HEK293T (cell line): Measurements from ENCODE around the gene USP53.
"Not testable (repeated sequence)": the region's sequence is repeated elsewhere in the genome, so short reads cannot be mapped to it uniquely, and the experiment has no call there.

Source experiments
- CTCF ChIA-PET: fragments of 350-600 bp; formaldehyde crosslinking; extraction: SDS; loops from one replicate; lab custom pipeline; 2021; ENCODE audit warnings: antibody characterized with exemption, inconsistent platforms; lab: Yijun Ruan, JAX
- POLR2A ChIA-PET: fragments of 350-600 bp; formaldehyde crosslinking; extraction: SDS; loops from one replicate; lab custom pipeline; 2020; ENCODE audit warnings: antibody characterized with exemption, inconsistent platforms; lab: Yijun Ruan, JAX
- DNase-seq: peaks from one replicate; pipeline ENCODE4 v3.0.0; 2012; ENCODE audit warnings: mixed read lengths; ENCODE audit errors: extremely low spot score
- ARNT ChIP-seq: fragments of 450-650 bp; IDR thresholded peaks from 2 replicates; pipeline ENCODE4 v1.6.1; 2017; ENCODE audit warnings: mild to moderate bottlenecking
- BHLHE40 ChIP-seq: fragments of 450-650 bp; IDR thresholded peaks from 2 replicates; pipeline ENCODE4 v1.6.1; 2016; ENCODE audit warnings: mild to moderate bottlenecking, moderate library complexity, borderline replicate concordance
- CTBP1 ChIP-seq: fragments of 450-650 bp; IDR thresholded peaks from 2 replicates; pipeline ENCODE4 v1.6.1; 2016; ENCODE audit warnings: borderline replicate concordance
- ELF4 ChIP-seq: fragments of 450-650 bp; IDR thresholded peaks from 2 replicates; pipeline ENCODE4 v1.6.1; 2017; ENCODE audit warnings: antibody characterized with exemption
- FOXA1 ChIP-seq: fragments of 450-650 bp; IDR thresholded peaks from 2 replicates; pipeline ENCODE4 v1.6.1; 2016; ENCODE audit warnings: mild to moderate bottlenecking
- FOXK2 ChIP-seq: fragments of 450-650 bp; IDR thresholded peaks from 2 replicates; pipeline ENCODE4 v1.6.1; 2016; ENCODE audit warnings: mild to moderate bottlenecking
- FOXM1 ChIP-seq: fragments of 450-650 bp; IDR thresholded peaks from 2 replicates; pipeline ENCODE4 v1.6.1; 2017; ENCODE audit warnings: mild to moderate bottlenecking, borderline replicate concordance
- HDGF ChIP-seq: fragments of 450-650 bp; IDR thresholded peaks from 2 replicates; pipeline ENCODE4 v1.6.1; 2017; ENCODE audit warnings: antibody characterized with exemption, borderline replicate concordance
- L3MBTL2 ChIP-seq: fragments of 450-650 bp; conservative IDR thresholded peaks from 2 replicates; pipeline ENCODE4 v1.6.1; 2016; ENCODE audit warnings: mild to moderate bottlenecking
- LEF1 ChIP-seq: fragments of 450-650 bp; IDR thresholded peaks from 2 replicates; pipeline ENCODE4 v1.6.1; 2017; ENCODE audit warnings: mild to moderate bottlenecking, borderline replicate concordance
- NFRKB ChIP-seq: fragments of 450-650 bp; IDR thresholded peaks from 2 replicates; pipeline ENCODE4 v1.6.1; 2016; ENCODE audit warnings: mild to moderate bottlenecking, moderate library complexity
- SP1 ChIP-seq: fragments of 450-650 bp; IDR thresholded peaks from 2 replicates; pipeline ENCODE4 v1.6.1; 2017
- SUZ12 ChIP-seq: fragments of 450-650 bp; IDR thresholded peaks from 2 replicates; pipeline ENCODE4 v1.6.1; 2016; ENCODE audit warnings: mild to moderate bottlenecking
- TARDBP ChIP-seq: fragments of 450-650 bp; IDR thresholded peaks from 2 replicates; pipeline ENCODE4 v1.6.1; 2016
- ZNF384 ChIP-seq: fragments of 450-650 bp; IDR thresholded peaks from 2 replicates; pipeline ENCODE4 v1.6.1; 2016
- TF ChIP-seq, protein P1 (sequence below): fragments of 450-650 bp; IDR thresholded peaks from 2 replicates; pipeline ENCODE4 v1.6.1; 2016

The USP53 gene

DNA sequence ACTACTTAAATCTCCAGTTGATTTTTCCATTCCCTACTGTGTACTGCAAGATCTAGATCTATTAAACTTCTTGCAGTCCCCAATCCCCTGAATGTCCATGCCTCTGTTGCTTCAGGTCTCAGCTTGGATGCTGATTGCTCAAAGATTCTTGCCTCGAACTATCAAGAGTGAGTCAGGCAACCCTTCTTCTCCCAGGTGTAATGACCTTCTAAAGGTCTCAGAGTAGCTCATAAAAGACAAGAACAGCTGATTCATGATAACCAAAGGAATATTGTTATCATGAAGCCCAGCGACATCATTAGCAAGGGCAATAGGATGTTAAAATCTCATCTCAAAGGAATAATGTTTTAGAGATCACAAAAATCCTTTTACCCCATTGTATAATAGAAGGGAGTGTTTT lies 116.2 kb downstream of the USP53 start:
- POLR2A ChIA-PET, result no interaction called here
- no peak for DNase-seq
- CTCF ChIA-PET, result interaction anchor here (0.8 kb wide), 1 partner anchor 22 kb away, joined by 4 read pairs; no protein-coding TSS in a partner anchor
- TF ChIP-seq CTBP1 (no peak), SP1 (no peak)

DNA sequence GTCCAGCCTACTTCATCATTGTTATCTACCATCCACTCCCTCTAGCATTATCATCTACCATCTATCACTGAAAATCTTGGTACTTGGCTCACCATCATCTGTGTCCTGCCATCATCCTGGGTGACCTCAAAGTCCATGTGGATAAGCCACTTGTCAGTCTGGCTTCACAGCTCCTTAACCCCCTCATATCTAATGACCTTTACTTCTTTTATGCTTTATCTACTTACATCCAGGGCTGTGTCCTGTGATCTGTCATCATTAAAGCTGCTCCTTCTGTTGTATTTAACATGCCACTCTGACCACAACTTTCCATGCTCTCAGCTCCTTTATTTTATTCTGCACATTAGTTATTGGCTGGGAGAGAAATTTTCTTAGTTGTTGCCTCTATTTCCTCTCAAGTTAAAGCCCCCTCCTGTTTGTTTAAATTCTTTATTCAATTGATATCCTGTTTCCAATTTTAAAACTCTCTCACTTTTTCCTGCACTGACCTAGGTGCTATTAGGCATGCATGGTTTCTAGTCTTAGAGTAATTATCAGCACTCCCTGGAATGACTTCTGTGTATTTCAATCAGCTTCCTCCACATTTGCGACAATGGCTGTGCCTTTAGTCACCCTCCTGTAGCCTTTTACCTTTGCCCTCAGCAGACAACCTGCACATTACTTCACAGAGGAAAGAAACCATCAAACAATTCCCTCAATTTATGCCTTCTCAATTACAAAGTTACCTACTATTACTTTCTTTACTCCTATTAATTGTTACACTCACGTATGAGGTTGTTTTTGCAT lies 117.5 kb downstream of the USP53 start:
- DNase-seq, result no peak
- CTCF ChIA-PET, result no interaction called here
- POLR2A ChIA-PET, result no interaction called here
- TF ChIP-seq CTBP1 (no peak), LEF1 (no peak), FOXA1 (no peak), BHLHE40 (no peak), ZNF384 (no peak), SUZ12 (no peak), SP1 (no peak), FOXM1 (no peak), HDGF (no peak), ELF4 (no peak), TARDBP (no peak)

DNA sequence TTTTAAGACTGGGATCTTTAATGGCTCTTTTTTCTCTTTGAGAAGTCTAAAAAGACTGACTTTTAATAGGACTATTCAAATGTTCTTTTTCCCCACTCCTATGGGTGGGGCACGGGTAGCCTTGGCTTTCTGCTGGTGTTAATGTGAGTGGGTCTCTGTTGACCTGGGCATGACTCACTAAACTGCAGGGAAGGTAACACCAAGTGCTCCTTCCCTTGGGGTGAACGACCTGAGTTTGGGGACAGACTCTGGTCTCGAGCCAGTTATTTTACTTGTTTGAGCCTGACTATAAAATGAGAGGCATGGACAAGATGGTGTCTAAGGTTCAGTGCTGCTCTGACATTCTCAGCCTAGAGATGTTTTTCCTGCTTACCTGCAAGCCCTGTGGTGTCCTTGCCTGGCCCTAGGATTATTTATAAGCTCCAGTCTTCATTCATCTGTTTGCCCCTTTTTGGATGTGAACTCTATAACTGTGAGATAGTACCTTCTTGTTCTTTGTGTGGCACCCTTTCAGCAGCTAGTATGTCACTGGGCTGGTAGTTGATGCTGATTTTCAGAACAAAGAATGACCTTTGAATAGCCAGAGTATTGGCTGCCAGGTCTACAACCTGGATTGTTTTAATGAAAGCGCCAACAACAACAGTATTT lies 123.9 kb downstream of the USP53 start:
- POLR2A ChIA-PET, DNase-seq, CTCF ChIA-PET: not testable (repeated sequence)

DNA sequence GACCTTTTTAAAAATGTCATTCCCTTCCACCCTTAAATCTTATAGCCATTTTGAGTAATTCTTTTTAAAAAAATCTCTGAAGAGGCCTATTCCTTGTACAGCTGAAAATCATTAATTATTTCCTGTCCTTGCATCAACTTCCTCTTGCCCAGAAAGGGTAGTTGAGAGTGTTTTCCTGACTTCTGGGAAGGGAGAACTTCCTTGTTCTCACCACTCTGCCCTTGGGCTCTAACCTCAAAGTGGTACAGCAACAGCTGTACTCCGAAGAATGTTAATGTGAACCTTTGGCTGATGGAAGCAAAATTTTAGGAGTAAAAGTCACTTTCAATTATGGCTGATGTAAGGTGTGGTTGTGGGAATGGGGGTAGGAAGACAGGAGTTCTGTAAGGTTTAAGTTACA lies 124.5 kb downstream of the USP53 start:
- ChIA-PET CTCF (no interaction called here), POLR2A (no interaction called here)
- DNase-seq, result no peak
- TF ChIP-seq LEF1 (no peak), CTBP1 (no peak), FOXK2 (no peak), HDGF (no peak), FOXM1 (no peak), ELF4 (no peak), BHLHE40 (no peak), SUZ12 (no peak), L3MBTL2 (no peak), SP1 (no peak), TARDBP (no peak), ARNT (no peak), ZNF384 (no peak), FOXA1 (no peak), NFRKB (no peak)
- TF ChIP-seq, protein P1, sequence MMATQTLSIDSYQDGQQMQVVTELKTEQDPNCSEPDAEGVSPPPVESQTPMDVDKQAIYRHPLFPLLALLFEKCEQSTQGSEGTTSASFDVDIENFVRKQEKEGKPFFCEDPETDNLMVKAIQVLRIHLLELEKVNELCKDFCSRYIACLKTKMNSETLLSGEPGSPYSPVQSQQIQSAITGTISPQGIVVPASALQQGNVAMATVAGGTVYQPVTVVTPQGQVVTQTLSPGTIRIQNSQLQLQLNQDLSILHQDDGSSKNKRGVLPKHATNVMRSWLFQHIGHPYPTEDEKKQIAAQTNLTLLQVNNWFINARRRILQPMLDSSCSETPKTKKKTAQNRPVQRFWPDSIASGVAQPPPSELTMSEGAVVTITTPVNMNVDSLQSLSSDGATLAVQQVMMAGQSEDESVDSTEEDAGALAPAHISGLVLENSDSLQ, result no peak

DNA sequence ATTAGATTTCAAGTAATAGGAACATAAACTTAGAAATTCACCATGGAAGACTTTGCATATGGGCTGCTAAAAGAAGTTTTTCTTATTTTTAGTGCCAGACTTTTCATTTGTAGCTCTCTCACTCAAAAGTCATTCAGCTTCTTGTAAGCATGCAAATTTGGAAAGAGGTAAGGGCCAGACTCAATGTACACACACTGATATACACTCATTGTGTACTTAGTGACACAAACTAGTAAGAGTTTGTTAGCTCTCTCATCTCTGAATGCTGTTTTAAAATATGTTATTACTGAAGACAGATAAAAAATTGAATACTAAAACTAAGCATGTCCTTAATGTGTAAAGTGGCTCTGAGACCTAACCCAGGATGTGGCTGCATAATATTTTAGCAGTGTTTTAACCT lies 127.4 kb downstream of the USP53 start:
- POLR2A ChIA-PET, DNase-seq, CTCF ChIA-PET: not testable (repeated sequence)

DNA sequence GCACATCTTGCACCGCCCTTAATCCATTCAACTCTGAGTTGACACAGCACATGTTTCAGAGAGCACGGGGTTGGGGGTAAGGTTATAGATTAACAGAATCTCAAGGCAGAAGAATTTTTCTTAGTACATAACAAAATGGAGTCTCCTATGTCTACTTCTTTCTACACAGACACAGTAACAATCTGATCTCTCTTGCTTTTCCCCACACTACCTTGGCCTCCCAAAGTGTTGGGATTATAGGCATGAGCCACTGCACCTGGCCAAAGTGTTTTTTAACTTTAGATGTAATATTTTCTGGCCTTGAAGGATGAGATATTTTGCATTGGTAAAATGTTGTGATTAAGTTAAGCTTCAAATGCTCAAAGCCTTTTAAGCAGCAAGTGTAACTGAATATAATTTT lies 130.8 kb downstream of the USP53 start:
- CTCF ChIA-PET, DNase-seq, POLR2A ChIA-PET: not testable (repeated sequence)
